ENCODE results near the gene PTMS.

PTMS gene

GRCh38 chr12:6752921-6753771 is 13.0 kb upstream of the PTMS start, which contains the start of gene MLF2:
TSS of gene MLF2 (minus strand) at chr12:6753141. CDS start at chr12:6752334, 807 bp downstream.
- DNase-seq = peak; percentile 99

GRCh38 chr12:6753772-6754356 is 12.3 kb upstream of the PTMS start:
- DNase-seq = no peak

- DNase-seq = no peak
Observed at GRCh38 chr12:6754411-6754810, 11.8 kb upstream of the PTMS start.

GRCh38 chr12:6757028-6757690 is 9.0 kb upstream of the PTMS start:
- no peak for DNase-seq

- DNase-seq = no peak
Observed at GRCh38 chr12:6758506-6759095, 7.6 kb upstream of the PTMS start.

- no peak for DNase-seq
Observed at GRCh38 chr12:6759741-6760140, 6.4 kb upstream of the PTMS start.

GRCh38 chr12:6763380-6763779 is 2.8 kb upstream of the PTMS start:
- DNase-seq = no peak

- DNase-seq = peak; percentile 61 to 68
Observed at GRCh38 chr12:6764011-6764828, 1.9 kb upstream of the PTMS start.

GRCh38 chr12:6765048-6765633 is 1.0 kb upstream of the PTMS start:
- no peak for DNase-seq

- DNase-seq = peak; percentile 74 to 78
Observed at GRCh38 chr12:6766651-6767349, 637 bp downstream of the PTMS start.

- DNase-seq = no peak
Observed at GRCh38 chr12:6767353-6768319, 1.5 kb downstream of the PTMS start.

- DNase-seq = no peak
Observed at GRCh38 chr12:6768437-6768914, 2.3 kb downstream of the PTMS start.

- DNase-seq = peak in 1 of 2 experiments; percentile 36
Observed at GRCh38 chr12:6768990-6769389, 2.8 kb downstream of the PTMS start.

GRCh38 chr12:6769666-6770065 is 3.5 kb downstream of the PTMS start:
- no peak for DNase-seq

GRCh38 chr12:6770094-6770493 is 3.9 kb downstream of the PTMS start:
- DNase-seq = no peak

- no peak for DNase-seq
Observed at GRCh38 chr12:6770600-6770999, 4.4 kb downstream of the PTMS start.

- no peak for DNase-seq
Observed at GRCh38 chr12:6771091-6771495, 4.9 kb downstream of the PTMS start.

GRCh38 chr12:6771509-6772330 is 5.6 kb downstream of the PTMS start:
- no peak for DNase-seq

GRCh38 chr12:6772331-6772695 is 6.2 kb downstream of the PTMS start, which contains the start of gene LAG3:
TSS of gene LAG3 (plus strand) at chr12:6772520. CDS start at chr12:6772853, 333 bp downstream.
- DNase-seq = peak; percentile 78 to 82
